Mammary epithelial cell (primary cell): Measurements from ENCODE around the gene C19orf33.

Experiments
- CTCF ChIP-seq, 2 donors: IDR thresholded peaks in 1 of 2; conservative IDR thresholded peaks in 1 of 2; 2 replicates each; pipeline ENCODE4 v1.5.1; 2011 to 2012; ENCODE audit warnings: inconsistent platforms in 2 of 2, low read length in 2 of 2, mild to moderate bottlenecking in 2 of 2, control low read depth in 1 of 2, low read depth in 1 of 2; ENCODE audit not compliant: insufficient read depth in 1 of 2; ENCODE audit errors: extremely low read depth in 1 of 2
- EZH2 ChIP-seq: IDR thresholded peaks from 2 replicates; pipeline ENCODE4 v1.6.1; 2012; ENCODE audit warnings: low read length, inconsistent platforms, borderline replicate concordance

- TF ChIP-seq CTCF (conservative IDR thresholded peaks at IDR 0.05 in 1 of 2, IDR thresholded peaks at IDR 0.05 in 1 of 2; ENCODE audit: extremely low read depth in 1 of 2, insufficient read depth in 1 of 2, low read depth in 1 of 2, low read length in 2 of 2) (no peak), EZH2 (no peak)
Measured at GRCh38 chr19:38351865-38352395, 47.9 kb downstream of the C19orf33 start.
